Fibroblast of mammary gland (primary cell): ENCODE measurements around the gene CSMD2.
A peak's percentile ranks its signal among the peaks of the same experiment; 100 is the strongest.

ENCODE experiments used
- DNase-seq: peaks from one replicate; pipeline ENCODE4 v3.0.0-alpha.2; 2010; ENCODE audit warnings: low read depth
- H3K4me3 ChIP-seq: 2 replicates; pipeline ENCODE4 v1.5.1; 2011; ENCODE audit warnings: low read depth, mild to moderate bottlenecking, low read length, moderate library complexity; ENCODE audit not compliant: control insufficient read depth
- CTCF ChIP-seq: conservative IDR thresholded peaks from 2 replicates; pipeline ENCODE4 v1.5.1; 2011; ENCODE audit warnings: low read depth, low read length, inconsistent platforms; ENCODE audit not compliant: control insufficient read depth, insufficient read depth

CSMD2 gene

GRCh38 chr1:33606272-33606671, 558.8 kb downstream of the CSMD2 start:
- no peak for TF ChIP-seq CTCF
- no peak overlapping the region for H3K4me3 ChIP-seq
- peak; percentile 10 for DNase-seq

DNA sequence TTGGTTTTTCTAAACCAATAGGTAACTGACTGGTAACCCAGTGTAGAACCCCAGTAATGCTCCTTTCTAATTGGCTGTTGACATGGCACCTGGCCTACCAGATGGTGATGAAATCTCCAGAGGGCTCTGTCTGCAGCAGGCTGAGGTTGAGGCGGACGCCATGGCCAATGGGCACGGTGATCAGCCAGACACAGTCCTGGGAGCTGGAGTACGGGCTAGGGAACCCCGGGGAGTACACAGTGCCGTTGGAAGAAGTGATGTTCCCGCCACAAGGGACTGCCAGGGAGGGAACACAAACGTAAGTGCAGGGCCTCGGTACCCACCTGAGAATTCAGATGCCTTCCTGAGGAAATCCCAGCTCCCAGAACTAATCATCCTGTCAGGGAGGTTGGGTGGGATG, 562.8 kb downstream of the CSMD2 start:
- no peak for TF ChIP-seq CTCF
- no peak overlapping the region for H3K4me3 ChIP-seq
- DNase-seq, result no peak

GRCh38 chr1:33601751-33602150, 563.3 kb downstream of the CSMD2 start:
- no peak overlapping the region for H3K4me3 ChIP-seq
- TF ChIP-seq CTCF, result no peak
- DNase-seq, result no peak

DNA sequence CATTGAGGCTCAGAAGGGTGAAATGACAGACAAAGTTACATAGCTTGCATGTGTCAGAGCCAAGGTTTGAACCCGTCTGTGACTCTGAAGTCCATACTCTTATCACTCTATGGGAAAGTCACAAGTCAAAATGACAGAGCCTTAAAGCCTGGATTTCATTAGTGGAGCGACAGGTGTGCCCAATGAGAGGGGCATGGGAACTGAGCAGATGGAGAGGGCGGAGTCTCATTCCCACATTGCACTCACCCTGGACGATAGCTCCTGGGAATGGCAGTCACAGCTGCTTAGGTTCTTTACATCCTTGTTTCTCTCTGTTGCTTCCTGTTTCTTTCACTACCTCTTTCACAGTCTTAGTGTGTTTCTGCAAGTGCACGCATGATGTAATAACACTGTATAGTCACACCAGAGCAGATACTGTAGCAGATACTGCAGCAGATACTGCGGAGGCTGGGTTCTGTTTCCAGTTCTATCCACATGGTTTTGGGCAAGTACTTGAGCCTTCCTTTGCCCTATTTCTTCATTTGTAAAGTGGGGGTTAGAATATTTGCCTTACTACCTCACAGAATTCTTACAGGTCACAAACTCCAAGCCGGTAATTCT, 565.4 kb downstream of the CSMD2 start:
- DNase-seq, result no peak
- H3K4me3 ChIP-seq, result no peak overlapping the region
- TF ChIP-seq CTCF, result no peak

- no peak for TF ChIP-seq CTCF
- no peak overlapping the region for H3K4me3 ChIP-seq
- DNase-seq, result no peak
These were observed 576.3 kb downstream of the CSMD2 start for GRCh38 chr1:33588726-33589125.

- no peak for TF ChIP-seq CTCF
- no peak for DNase-seq
These were observed 578.2 kb downstream of the CSMD2 start for GRCh38 chr1:33586795-33587194.

GRCh38 chr1:33586106-33586505, 578.9 kb downstream of the CSMD2 start:
- H3K4me3 ChIP-seq, result no peak overlapping the region
- DNase-seq, result peak; percentile 31
- TF ChIP-seq CTCF, result no peak

More at GRCh38 chr1:33586795-33587194, 578.2 kb downstream of the CSMD2 start:
- H3K4me3 ChIP-seq, result no peak overlapping the region
